IMR-90 (cell line): ENCODE data around the gene GALNT9. TPM values are rescaled to one million over a fixed set of nuclear protein-coding genes. Genes with fewer than 3 reads are reported as not detected.

Experiments used
- ATAC-seq: fragments of 200-7000 bp; cut with Tn5 transposase; 2 replicates; pipeline ENCODE4 v1.9.1; 2020; ENCODE audit warnings: low read depth, mild to moderate bottlenecking, moderate library complexity
- BruUV-seq: library from RNA; stranded (reverse); fragments of 400-500 nt; replicated peaks from 2 replicates; lab custom pipeline; 2021; lab: Mats Ljungman, UMichigan
- CTCF ChIA-PET: fragments of 300-600 bp; formaldehyde crosslinking; extraction: SDS; loops from one replicate; lab custom pipeline; 2021; ENCODE audit warnings: antibody characterized with exemption; lab: Yijun Ruan, JAX
- POLR2A ChIA-PET: fragments of 300-600 bp; sonication (Branson Sonifier 250); formaldehyde crosslinking; loops from one replicate; lab custom pipeline; 2022; ENCODE audit warnings: antibody characterized with exemption; ENCODE audit not compliant: unreplicated experiment; lab: Charles Lee
- DNase-seq: peaks from one replicate; pipeline ENCODE4 v3.0.0; 2013
- H2AFZ ChIP-seq: replicated peaks from 2 replicates; pipeline ENCODE3; 2013; ENCODE audit warnings: low read length, mild to moderate bottlenecking; ENCODE audit not compliant: poor library complexity
- H2AK5ac ChIP-seq: 2 replicates; pipeline ENCODE4 v1.6.1; 2013; ENCODE audit warnings: low read depth, low read length, inconsistent platforms
- H2AK9ac ChIP-seq: replicated peaks from 2 replicates; pipeline ENCODE3; 2013; ENCODE audit warnings: mild to moderate bottlenecking, low read depth, low read length, moderate library complexity; ENCODE audit not compliant: poor library complexity
- H2BK120ac ChIP-seq: 2 replicates; pipeline ENCODE4 v1.6.1; 2013; ENCODE audit warnings: low read depth, low read length, inconsistent platforms
- H2BK15ac ChIP-seq: 3 replicates; pipeline ENCODE4 v1.6.1; 2013; ENCODE audit warnings: low read depth, low read length, inconsistent platforms
- H2BK20ac ChIP-seq: 2 replicates; pipeline ENCODE4 v1.6.1; 2013; ENCODE audit warnings: low read depth, mild to moderate bottlenecking, inconsistent platforms, low read length, moderate library complexity
- H2BK5ac ChIP-seq: 2 replicates; pipeline ENCODE4 v1.6.1; 2013; ENCODE audit warnings: mild to moderate bottlenecking, low read depth, low read length, inconsistent platforms; ENCODE audit not compliant: poor library complexity, severe bottlenecking
- H3K14ac ChIP-seq: replicated peaks from 2 replicates; pipeline ENCODE4 v1.6.1; 2013; ENCODE audit warnings: low read depth, low read length, inconsistent platforms
- H3K18ac ChIP-seq: 2 replicates; pipeline ENCODE4 v1.6.1; 2013; ENCODE audit warnings: low read depth, low read length, control low read depth
- H3K23ac ChIP-seq: 2 replicates; pipeline ENCODE4 v1.6.1; 2013; ENCODE audit warnings: low read depth, low read length, inconsistent platforms
- H3K27ac ChIP-seq: 2 replicates; pipeline ENCODE4 v1.5.1; 2013; ENCODE audit warnings: mild to moderate bottlenecking, control low read depth, low read length; ENCODE audit not compliant: insufficient read depth
- H3K27me3 ChIP-seq: 2 replicates; pipeline ENCODE4 v1.6.1; 2013; ENCODE audit warnings: low read length; ENCODE audit not compliant: control insufficient read depth, insufficient read depth
- H3K36me3 ChIP-seq: 2 replicates; pipeline ENCODE4 v1.6.1; 2013; ENCODE audit warnings: low read length, mixed read lengths; ENCODE audit not compliant: control insufficient read depth, insufficient read depth
- H3K4ac ChIP-seq: 2 replicates; pipeline ENCODE4 v1.6.1; 2013; ENCODE audit warnings: low read depth, low read length, inconsistent platforms
- H3K4me1 ChIP-seq: 2 replicates; pipeline ENCODE4 v1.6.1; 2013; ENCODE audit warnings: low read length, mixed read lengths; ENCODE audit not compliant: control insufficient read depth, insufficient read depth
- H3K4me2 ChIP-seq: 2 replicates; pipeline ENCODE4 v1.6.1; 2013; ENCODE audit warnings: low read depth, mild to moderate bottlenecking, control low read depth, low read length, moderate library complexity
- H3K4me3 ChIP-seq: 2 replicates; pipeline ENCODE4 v1.5.1; 2013; ENCODE audit warnings: low read depth, mild to moderate bottlenecking, control low read depth, low read length, moderate library complexity; ENCODE audit not compliant: insufficient read depth
- H3K56ac ChIP-seq: 2 replicates; pipeline ENCODE4 v1.6.1; 2013; ENCODE audit warnings: low read length, inconsistent platforms; ENCODE audit not compliant: insufficient read depth; ENCODE audit errors: extremely low read depth
- H3K79me1 ChIP-seq, 2 experiments: 2 replicates each; pipeline ENCODE4 v1.6.1; 2013; ENCODE audit warnings: low read length in 2 of 2, inconsistent platforms in 1 of 2, low read depth in 1 of 2
- H3K9ac ChIP-seq: 2 replicates; pipeline ENCODE4 v1.6.1; 2013; ENCODE audit warnings: low read depth, low read length, control low read depth
- H3K9me1 ChIP-seq: 2 replicates; pipeline ENCODE4 v1.6.1; 2013; ENCODE audit warnings: low read length, inconsistent platforms; ENCODE audit not compliant: insufficient read depth
- H3K9me3 ChIP-seq: 2 replicates; pipeline ENCODE4 v1.6.1; 2013; ENCODE audit warnings: low read length; ENCODE audit not compliant: control insufficient read depth, insufficient read depth
- H4K20me1 ChIP-seq: 2 replicates; pipeline ENCODE4 v1.6.1; 2013; ENCODE audit warnings: low read length, inconsistent platforms; ENCODE audit not compliant: insufficient read depth
- H4K5ac ChIP-seq: 2 replicates; pipeline ENCODE4 v1.6.1; 2013; ENCODE audit warnings: mild to moderate bottlenecking, low read depth, low read length, control low read depth
- H4K8ac ChIP-seq, 2 experiments: 2 replicates each; pipeline ENCODE4 v1.6.1; 2013; ENCODE audit warnings: low read depth in 2 of 2, low read length in 2 of 2, control low read depth in 1 of 2, inconsistent platforms in 1 of 2
- H4K91ac ChIP-seq: 2 replicates; pipeline ENCODE4 v1.6.1; 2013; ENCODE audit warnings: low read depth, low read length, inconsistent platforms; ENCODE audit not compliant: insufficient read depth
- MAFK ChIP-seq: IDR thresholded peaks from 2 replicates; pipeline ENCODE4 v1.6.1; 2012; ENCODE audit warnings: low read depth, low read length, improper control_type of control experiment
- WGBS, 2 experiments: methylation state at CpG; one replicate each; pipeline versions ENCODE4 v1.1.5 to v1.1.7; 2013; ENCODE audit warnings: missing lambda C conversion rate in 2 of 2; ENCODE audit not compliant: insufficient read length in 1 of 2; ENCODE audit errors: extremely low coverage in 2 of 2; 5-methylcytosine and 5-hydroxymethylcytosine counted together
- dilution Hi-C: fragments of 300-500 bp; cut with HindIII; formaldehyde crosslinking; loops from one replicate; pipeline ENCODE4 v1.14.3; 2018; ENCODE audit warnings: low sequenced_read_pairs; ENCODE audit not compliant: unreplicated experiment
- in situ Hi-C: fragments of 300-500 bp; cut with MboI; formaldehyde crosslinking; loops from 3 replicates; pipeline ENCODE4 v1.14.3; 2019; ENCODE audit warnings: low sequenced_read_pairs, inconsistent platforms, mixed read lengths
- intact Hi-C: fragments of 100-400 bp; cut with micrococcal nuclease; formaldehyde crosslinking; loops from 2 replicates; pipeline ENCODE4 v1.10.0; 2022
- polyA plus RNA-seq, 3 experiments: library from polyadenylated mRNA; depleted of rRNA; stranded (reverse); fragments of >200 nt; gene quantifications; 2 replicates each; pipeline ENCODE4 v1.2.3, GENCODE V29; 2012; ENCODE audit warnings: low replicate concordance in 1 of 3
- total RNA-seq: library from RNA; depleted of rRNA; stranded (reverse); fragments of >200 nt; gene quantifications from 2 replicates; pipeline ENCODE4 v1.2.3, GENCODE V29; 2012

GALNT9 gene
- total and polyA plus RNA-seq, 2 of the 4 experiments (the other 2 are of a cell fraction): under 0.01 to 0.12 TPM

DNA sequence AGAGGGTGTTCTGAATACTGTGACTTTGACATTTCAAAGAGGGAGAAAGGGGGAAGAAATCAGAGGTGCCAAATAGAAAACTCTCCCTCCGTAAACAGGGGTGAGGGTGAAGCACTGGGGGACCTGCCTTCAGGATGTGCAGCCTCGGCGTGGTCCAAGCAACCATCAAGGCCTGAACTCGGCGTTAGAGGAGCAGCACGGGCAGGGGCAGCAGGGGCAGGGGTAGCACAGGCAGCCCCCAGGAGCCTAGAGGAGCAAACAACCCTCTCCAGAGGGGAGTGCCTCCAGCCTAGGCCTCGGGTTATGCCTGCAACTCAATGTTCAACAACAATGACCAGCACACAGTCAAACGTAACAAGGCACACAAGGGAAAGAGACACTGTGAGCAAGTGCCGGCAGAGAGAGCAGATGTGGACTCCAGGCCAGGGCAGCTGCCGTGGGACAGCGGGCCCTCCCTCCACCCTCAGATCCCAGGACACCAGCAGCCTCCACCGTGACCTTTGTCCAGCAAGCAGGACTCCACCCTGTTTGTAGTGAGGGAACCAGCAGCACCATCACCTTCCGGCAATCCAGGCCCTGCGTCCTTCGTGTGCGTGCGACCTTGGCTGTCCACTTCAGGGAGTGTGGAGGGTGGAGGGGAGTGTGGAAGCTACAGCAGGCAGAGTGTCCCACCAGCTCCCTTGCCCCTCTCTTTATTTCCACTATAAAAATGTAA is 18.0 kb downstream of the GALNT9 start:
- H3K9ac ChIP-seq: no peak overlapping the region
- no peaks in the 10 kb centered on the region for H3K27me3 ChIP-seq
- H4K20me1 ChIP-seq: no peaks in the 10 kb centered on the region
- whole genome bisulfite sequencing, 2 experiments: 80% methylated on average over 3 of the region's 17 CpGs; no CpG with 5 or more reads in 1 of the 2 experiments
- peaks cover 16% of the 10 kb centered on the region for H3K9me3 ChIP-seq
- H4K91ac ChIP-seq: no peak overlapping the region
- H3K27ac ChIP-seq: no peak overlapping the region
- no peak overlapping the region for H3K4me3 ChIP-seq
- H3K4me2 ChIP-seq: no peak overlapping the region
- TF ChIP-seq MAFK: no peak
- H4K5ac ChIP-seq: no peak overlapping the region
- H3K9me1 ChIP-seq: no peaks in the 10 kb centered on the region
- H2AFZ ChIP-seq: no peak overlapping the region
- intact Hi-C loops (no loop called here), in situ Hi-C loops (no loop called here), dilution Hi-C loops (no loop called here)
- no peak overlapping the region for H2BK20ac ChIP-seq
- DNase-seq: no peak
- H2BK5ac ChIP-seq: no peak overlapping the region
- no peak overlapping the region for H2AK5ac ChIP-seq
- H3K36me3 ChIP-seq: no peaks in the 10 kb centered on the region
- H3K79me1 ChIP-seq: no peaks in the 10 kb centered on the region
- no TSS peak for BruUV-seq
- H2BK15ac ChIP-seq: no peak overlapping the region
- no peak overlapping the region for H3K18ac ChIP-seq
- H3K56ac ChIP-seq: no peak overlapping the region
- no peak for ATAC-seq
- no peak overlapping the region for H3K23ac ChIP-seq
- ChIA-PET CTCF (no interaction called here), POLR2A (no interaction called here)
- H3K4ac ChIP-seq: no peak overlapping the region
- no peaks in the 10 kb centered on the region for H3K4me1 ChIP-seq
- H4K8ac ChIP-seq: no peak overlapping the region
- H2AK9ac ChIP-seq: no peak overlapping the region
- H2BK120ac ChIP-seq: no peak overlapping the region
- H3K14ac ChIP-seq: no peak overlapping the region
